H1 (cell line): Measurements from ENCODE around the gene LCORL. TPM values are rescaled to one million over a fixed set of nuclear protein-coding genes. Genes with fewer than 3 reads are reported as not detected.

Source experiments
- CTCF ChIA-PET: fragments of 300-600 bp; sonication (Branson Sonifier 250); formaldehyde crosslinking; loops from one replicate; lab custom pipeline; 2021; ENCODE audit not compliant: partially characterized antibody; lab: Charles Lee
- POLR2A ChIA-PET: fragments of 300-600 bp; sonication (Branson Sonifier 250); formaldehyde crosslinking; loops from one replicate; lab custom pipeline; 2021; ENCODE audit warnings: inconsistent platforms; ENCODE audit not compliant: partially characterized antibody; lab: Charles Lee
- DNase-seq, 2 experiments: peaks; one replicate each; pipeline versions ENCODE4 v3.0.0 to v3.0.0-alpha.2; 2010 to 2022; ENCODE audit warnings: low spot score in 2 of 2, low read depth in 1 of 2, mixed read lengths in 1 of 2
- FAIRE-seq: peaks from 2 replicates; lab custom pipeline; 2011; peaks lifted over from hg19 to GRCh38; lab: Jason Lieb, UNC
- H2AFZ ChIP-seq: 2 replicates; pipeline ENCODE4 v1.8.1; 2012; ENCODE audit warnings: low read length, inconsistent platforms
- H2AK5ac ChIP-seq: 2 replicates; pipeline ENCODE4 v1.6.1; 2013; ENCODE audit warnings: low read depth, low read length
- H2BK120ac ChIP-seq: replicated peaks from 2 replicates; pipeline ENCODE3; 2013; ENCODE audit warnings: low read depth, low read length, inconsistent platforms
- H2BK12ac ChIP-seq: 2 replicates; pipeline ENCODE4 v1.6.1; 2013; ENCODE audit warnings: low read depth, low read length
- H2BK15ac ChIP-seq: 2 replicates; pipeline ENCODE4 v1.6.1; 2013; ENCODE audit warnings: low read length
- H2BK20ac ChIP-seq: 2 replicates; pipeline ENCODE4 v1.6.1; 2013; ENCODE audit warnings: low read length
- H2BK5ac ChIP-seq: 2 replicates; pipeline ENCODE4 v1.6.1; 2013; ENCODE audit warnings: low read depth, low read length
- H3K14ac ChIP-seq: 2 replicates; pipeline ENCODE4 v1.6.1; 2013; ENCODE audit warnings: inconsistent platforms; ENCODE audit not compliant: insufficient read length
- H3K18ac ChIP-seq: 2 replicates; pipeline ENCODE4 v1.6.1; 2013; ENCODE audit warnings: low read length; ENCODE audit errors: extremely low read depth
- H3K23ac ChIP-seq: 2 replicates; pipeline ENCODE4 v1.6.1; 2013; ENCODE audit warnings: inconsistent platforms; ENCODE audit not compliant: insufficient read length
- H3K23me2 ChIP-seq: 2 replicates; pipeline ENCODE4 v1.6.1; 2013; ENCODE audit warnings: low read depth, low read length
- H3K27ac ChIP-seq: 2 replicates; pipeline ENCODE4 v1.6.1; 2011; ENCODE audit warnings: low read depth, low read length, inconsistent platforms
- H3K27me3 ChIP-seq, 4 experiments: replicated peaks in 1 of 4; 1 replicate in 1 of 4; 2 replicates in 3 of 4; pipeline versions ENCODE4 v1.6.1 to v1.8.1; 2011 to 2013; ENCODE audit warnings: low read length in 3 of 4, mild to moderate bottlenecking in 3 of 4, inconsistent platforms in 2 of 4, mixed read lengths in 2 of 4, moderate library complexity in 1 of 4; ENCODE audit not compliant: control insufficient read depth in 3 of 4, insufficient read depth in 3 of 4; ENCODE audit errors: extremely low read depth in 1 of 4
- H3K36me3 ChIP-seq, 4 experiments: 2 replicates each; pipeline versions ENCODE4 v1.6.1 to v1.8.1; 2011 to 2013; ENCODE audit warnings: mild to moderate bottlenecking in 4 of 4, low read length in 3 of 4, moderate library complexity in 2 of 4, control low read depth in 1 of 4, inconsistent platforms in 1 of 4; ENCODE audit not compliant: insufficient read depth in 4 of 4, control insufficient read depth in 2 of 4
- H3K4ac ChIP-seq: replicated peaks from 2 replicates; pipeline ENCODE3; 2013; ENCODE audit warnings: low read length, low read depth, mixed read lengths, inconsistent platforms; ENCODE audit not compliant: insufficient read length
- H3K4me1 ChIP-seq, 4 experiments: replicated peaks in 1 of 4; 1 replicate in 1 of 4; 2 replicates in 3 of 4; pipeline versions ENCODE4 v1.6.1 to v1.8.1; 2011 to 2013; ENCODE audit warnings: low read length in 3 of 4, inconsistent platforms in 2 of 4, mixed read lengths in 1 of 4; ENCODE audit not compliant: insufficient read depth in 4 of 4, control insufficient read depth in 3 of 4
- H3K4me2 ChIP-seq, 2 experiments: 2 replicates each; pipeline versions ENCODE4 v1.6.1 to v1.8.1; 2011 to 2013; ENCODE audit warnings: low read depth in 2 of 2, low read length in 2 of 2, control low read depth in 1 of 2, inconsistent platforms in 1 of 2, mild to moderate bottlenecking in 1 of 2; ENCODE audit not compliant: insufficient read depth in 1 of 2
- H3K4me3 ChIP-seq, 4 experiments: fragments of 200-600, 300-600 bp in 1 of 4; sonication (generic), shearing (Covaris generic), sonication (Bioruptor Twin) in 1 of 4; 2 replicates each; pipeline versions ENCODE4 v1.5.1 to v1.8.1; 2011 to 2016; ENCODE audit warnings: low read length in 4 of 4, low read depth in 3 of 4, control low read depth in 2 of 4, inconsistent platforms in 2 of 4, mild to moderate bottlenecking in 2 of 4, mixed read lengths in 1 of 4, moderate library complexity in 1 of 4; ENCODE audit not compliant: insufficient read depth in 2 of 4; ENCODE audit errors: extremely low read depth in 1 of 4
- H3K56ac ChIP-seq: replicated peaks from 2 replicates; pipeline ENCODE3; 2013; ENCODE audit warnings: low read depth, mild to moderate bottlenecking, mixed read lengths, low read length, inconsistent platforms; ENCODE audit not compliant: insufficient read length
- H3K79me1 ChIP-seq: 2 replicates; pipeline ENCODE4 v1.6.1; 2013; ENCODE audit warnings: low read depth, low read length, control low read depth
- H3K79me2 ChIP-seq, 2 experiments: 2 replicates each; pipeline versions ENCODE4 v1.6.1 to v1.8.1; 2012 to 2013; ENCODE audit warnings: low read length in 2 of 2, mild to moderate bottlenecking in 2 of 2, inconsistent platforms in 1 of 2; ENCODE audit not compliant: insufficient read depth in 2 of 2, control insufficient read depth in 1 of 2
- H3K9ac ChIP-seq, 4 experiments: replicated peaks in 1 of 4; 1 replicate in 1 of 4; 2 replicates in 3 of 4; pipeline versions ENCODE4 v1.6.1 to v1.8.1; 2011 to 2013; ENCODE audit warnings: low read depth in 3 of 4, low read length in 3 of 4, control low read depth in 2 of 4, mild to moderate bottlenecking in 2 of 4, moderate library complexity in 2 of 4, inconsistent platforms in 1 of 4; ENCODE audit errors: extremely low read depth in 1 of 4
- H3K9me3 ChIP-seq, 2 experiments: 2 replicates each; pipeline versions ENCODE4 v1.6.1 to v1.8.1; 2012 to 2013; ENCODE audit warnings: mild to moderate bottlenecking in 2 of 2, moderate library complexity in 2 of 2, control low read depth in 1 of 2, inconsistent platforms in 1 of 2, low read depth in 1 of 2, low read length in 1 of 2, mixed read lengths in 1 of 2; ENCODE audit not compliant: insufficient read depth in 2 of 2
- H4K20me1 ChIP-seq, 2 experiments: replicated peaks in 1 of 2; 2 replicates each; pipeline versions ENCODE3 to v1.8.1; 2011 to 2013; ENCODE audit warnings: inconsistent platforms in 2 of 2, low read length in 2 of 2, mild to moderate bottlenecking in 1 of 2; ENCODE audit not compliant: insufficient read depth in 2 of 2, control insufficient read depth in 1 of 2
- H4K5ac ChIP-seq: 2 replicates; pipeline ENCODE4 v1.6.1; 2013; ENCODE audit warnings: low read length, low read depth, mixed read lengths, inconsistent platforms; ENCODE audit not compliant: insufficient read length
- H4K8ac ChIP-seq: 2 replicates; pipeline ENCODE4 v1.8.0; 2013; ENCODE audit warnings: mild to moderate bottlenecking, moderate library complexity, low read length, inconsistent platforms; ENCODE audit not compliant: insufficient read depth; ENCODE audit errors: extremely low read depth
- H4K91ac ChIP-seq: replicated peaks from 2 replicates; pipeline ENCODE3; 2013; ENCODE audit warnings: low read length, mixed read lengths, inconsistent platforms; ENCODE audit not compliant: insufficient read length
- GTF2F1 ChIP-seq: IDR thresholded peaks from 2 replicates; pipeline ENCODE4 v1.6.1; 2012; ENCODE audit warnings: low read depth, low read length, improper control_type of control experiment, borderline replicate concordance
- KDM5A ChIP-seq: fragments of 200-600 bp; IDR thresholded peaks from 2 replicates; pipeline ENCODE4 v1.7.1; 2012; ENCODE audit warnings: mild to moderate bottlenecking, low read length, inconsistent platforms, mixed read lengths
- MAFK ChIP-seq: IDR thresholded peaks from 2 replicates; pipeline ENCODE4 v1.6.1; 2012; ENCODE audit warnings: low read depth, mild to moderate bottlenecking, improper control_type of control experiment, low read length
- POU5F1 ChIP-seq: IDR thresholded peaks from 2 replicates; pipeline ENCODE4 v1.6.1; 2011; ENCODE audit warnings: low read depth, mild to moderate bottlenecking, low read length, moderate library complexity
- WGBS, 2 experiments: shearing (Covaris generic) in 1 of 2; methylation state at CpG; one replicate each; pipeline versions ENCODE4 v1.1.6 to v1.1.7; 2013 to 2015; ENCODE audit warnings: low lambda C conversion rate in 2 of 2, mixed read lengths in 2 of 2, inconsistent platforms in 1 of 2, low coverage in 1 of 2, missing lambda C conversion rate in 1 of 2; ENCODE audit not compliant: insufficient replicate concordance in 2 of 2, insufficient coverage in 1 of 2, insufficient read length in 1 of 2; ENCODE audit errors: extremely low coverage in 1 of 2, missing lambda C conversion rate in 1 of 2; 5-methylcytosine and 5-hydroxymethylcytosine counted together
- polyA plus RNA-seq, 7 experiments: library from polyadenylated mRNA; depleted of rRNA in 3 of 7; stranded (reverse) in 5 of 7; unstranded in 2 of 7; fragments of >200 nt in 5 of 7; fragments of 200-250 nt in 2 of 7; gene quantifications; 1 replicate in 5 of 7; 2 replicates in 1 of 7; 4 replicates in 1 of 7; pipeline versions ENCODE4 v1.2.1 to v1.2.3, GENCODE V29; 2011 to 2013; ENCODE audit warnings: missing spikeins in 2 of 7, mixed read lengths in 2 of 7
- total RNA-seq: library from RNA; stranded (reverse); fragmentation: NEBNext Ultra II Directional; extraction: Animal tissue kit (Norgen Biotek cat#: 25700); gene quantifications from 2 replicates; pipeline ENCODE4 v1.2.1, GENCODE V29; 2021

The LCORL gene
- total and polyA plus RNA-seq, 2 of the 8 experiments (the other 6 are each of a cell fraction or from before 2014, with no cell fraction given) = 2.2 to 19.2 TPM

GRCh38 chr4:17939054-17939453 is 82.5 kb downstream of the LCORL start:
- Histone ChIP-seq H3K4me3 (no peak overlapping the region), H4K20me1 (no peaks in the 10 kb centered on the region), H3K9me3 (no peaks in the 10 kb centered on the region), H3K23ac (no peak overlapping the region), H4K8ac (no peak overlapping the region), H3K56ac (no peak overlapping the region), H2BK15ac (no peak overlapping the region), H3K27me3 (no peaks in the 10 kb centered on the region), H3K79me2 (no peaks in the 10 kb centered on the region), H3K4me1 (no peaks in the 10 kb centered on the region), H2BK120ac (no peak overlapping the region), H3K4ac (no peak overlapping the region)
- ChIA-PET CTCF (no interaction called here), POLR2A (no interaction called here)
- TF ChIP-seq POU5F1 (no peak), GTF2F1 (no peak), KDM5A (no peak), MAFK (no peak)
- TF ChIP-seq, all 59 proteins: peak for 0
- H3K23me2 ChIP-seq = no peaks in the 10 kb centered on the region
- no peak overlapping the region for H3K18ac ChIP-seq
- H2AK5ac ChIP-seq = no peak overlapping the region
- H2AFZ ChIP-seq = no peak overlapping the region
- DNase-seq (no peak), FAIRE-seq (no peak)
- no peak overlapping the region for H2BK20ac ChIP-seq
- no peak overlapping the region for H3K4me2 ChIP-seq
- no peaks in the 10 kb centered on the region for H3K36me3 ChIP-seq
- no peak overlapping the region for H3K9ac ChIP-seq
- no peak overlapping the region for H4K5ac ChIP-seq
- no peak overlapping the region for H3K27ac ChIP-seq
- H2BK5ac ChIP-seq = no peak overlapping the region
- no peaks in the 10 kb centered on the region for H3K79me1 ChIP-seq
- no peak overlapping the region for H2BK12ac ChIP-seq
- 96% methylated on average over 2 of the region's 2 CpGs; no CpG with 5 or more reads in 1 of the 2 experiments for WGBS, 2 experiments
- H4K91ac ChIP-seq = no peak overlapping the region
- H3K14ac ChIP-seq = no peak overlapping the region
